Limb (tissue), 2 donors: ENCODE data around the gene DCDC2C.
A peak's percentile ranks its signal among the peaks of the same experiment; 100 is the strongest.

Source experiments
- DNase-seq, 2 donors: peaks; one replicate each; pipeline ENCODE4 v3.0.0-alpha.2; 2016; ENCODE audit errors: extremely low spot score in 2 of 2

DCDC2C gene

GRCh38 chr2:3770724-3771415 is 67.5 kb downstream of the DCDC2C start:
- DNase-seq, result no peak

GRCh38 chr2:3771576-3771975 is 68.2 kb downstream of the DCDC2C start:
- DNase-seq, result no peak

GRCh38 chr2:3774336-3774735 is 71.0 kb downstream of the DCDC2C start:
- no peak for DNase-seq

- no peak for DNase-seq
These were observed 72.9 kb downstream of the DCDC2C start for GRCh38 chr2:3776311-3776710.

GRCh38 chr2:3777966-3778365 is 74.6 kb downstream of the DCDC2C start:
- DNase-seq, result no peak

- DNase-seq, result no peak
These were observed 75.6 kb downstream of the DCDC2C start for GRCh38 chr2:3778851-3779495.

- no peak for DNase-seq
These were observed 76.2 kb downstream of the DCDC2C start for GRCh38 chr2:3779496-3780049.

- peak; percentile 67 to 75 for DNase-seq
These were observed 77.4 kb downstream of the DCDC2C start for GRCh38 chr2:3780477-3781402.

- DNase-seq, result no peak
These were observed 81.4 kb downstream of the DCDC2C start for GRCh38 chr2:3784731-3785130.

- DNase-seq, result no peak
These were observed 82.0 kb downstream of the DCDC2C start for GRCh38 chr2:3785220-3785889.

- DNase-seq, result no peak
These were observed 82.5 kb downstream of the DCDC2C start for GRCh38 chr2:3785890-3786273.

GRCh38 chr2:3787768-3788167 is 84.4 kb downstream of the DCDC2C start:
- DNase-seq, result no peak

GRCh38 chr2:3789256-3789655 is 85.9 kb downstream of the DCDC2C start:
- no peak for DNase-seq

GRCh38 chr2:3793249-3793648 is 89.9 kb downstream of the DCDC2C start:
- no peak for DNase-seq

GRCh38 chr2:3801506-3801905 is 98.1 kb downstream of the DCDC2C start:
- DNase-seq, result no peak

GRCh38 chr2:3805201-3805939 is 102.0 kb downstream of the DCDC2C start:
- no peak for DNase-seq

GRCh38 chr2:3806168-3806567 is 102.8 kb downstream of the DCDC2C start:
- DNase-seq, result no peak

- no peak for DNase-seq
These were observed 103.4 kb downstream of the DCDC2C start for GRCh38 chr2:3806730-3807129.

GRCh38 chr2:3807853-3808252 is 104.5 kb downstream of the DCDC2C start:
- DNase-seq, result no peak

GRCh38 chr2:3814706-3815245 is 111.4 kb downstream of the DCDC2C start:
- DNase-seq, result no peak
